Astrocyte of the spinal cord (primary cell): ENCODE data around the gene ZSCAN22.
"Not testable (repeated sequence)": the region's sequence is repeated elsewhere in the genome, so short reads cannot be mapped to it uniquely, and the experiment has no call there.

Experiments used
- DNase-seq: peaks from one replicate; pipeline ENCODE4 v3.0.0; 2011; ENCODE audit warnings: low read depth, low spot score
- H3K4me3 ChIP-seq: 2 replicates; pipeline ENCODE4 v1.5.1; 2011; ENCODE audit warnings: low read depth, mild to moderate bottlenecking, low read length, moderate library complexity
- in situ Hi-C: cut with HindIII; loops from 2 replicates; pipeline ENCODE4 v1.10.0; 2017; ENCODE audit warnings: low sequenced_read_pairs
- TF ChIP-seq, protein P1 (sequence below): IDR thresholded peaks from 2 replicates; pipeline ENCODE4 v1.5.1; 2012; ENCODE audit warnings: low read depth, mild to moderate bottlenecking, low read length, inconsistent platforms

Gene ZSCAN22

DNA sequence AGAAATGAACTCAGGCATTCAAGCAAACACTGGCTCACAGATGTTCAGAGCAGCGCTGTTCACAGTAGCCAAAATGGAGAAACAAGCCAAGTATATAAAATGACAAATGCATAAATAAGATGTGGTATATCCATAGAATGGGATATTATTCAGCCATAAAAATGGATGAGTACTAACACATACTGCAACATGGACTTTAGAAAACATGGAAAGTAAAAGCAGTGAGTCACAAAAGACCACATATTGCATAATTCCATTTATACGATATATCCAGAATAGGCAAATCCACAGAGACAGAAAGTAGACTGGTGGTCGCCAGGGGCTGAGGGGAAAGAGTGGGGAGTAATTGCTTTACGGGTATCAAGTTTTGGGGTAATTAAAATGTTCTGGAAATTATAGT lies 47.4 kb downstream of the ZSCAN22 start:
- no peak for DNase-seq
- no peak overlapping the region for H3K4me3 ChIP-seq
- TF ChIP-seq, protein P1, sequence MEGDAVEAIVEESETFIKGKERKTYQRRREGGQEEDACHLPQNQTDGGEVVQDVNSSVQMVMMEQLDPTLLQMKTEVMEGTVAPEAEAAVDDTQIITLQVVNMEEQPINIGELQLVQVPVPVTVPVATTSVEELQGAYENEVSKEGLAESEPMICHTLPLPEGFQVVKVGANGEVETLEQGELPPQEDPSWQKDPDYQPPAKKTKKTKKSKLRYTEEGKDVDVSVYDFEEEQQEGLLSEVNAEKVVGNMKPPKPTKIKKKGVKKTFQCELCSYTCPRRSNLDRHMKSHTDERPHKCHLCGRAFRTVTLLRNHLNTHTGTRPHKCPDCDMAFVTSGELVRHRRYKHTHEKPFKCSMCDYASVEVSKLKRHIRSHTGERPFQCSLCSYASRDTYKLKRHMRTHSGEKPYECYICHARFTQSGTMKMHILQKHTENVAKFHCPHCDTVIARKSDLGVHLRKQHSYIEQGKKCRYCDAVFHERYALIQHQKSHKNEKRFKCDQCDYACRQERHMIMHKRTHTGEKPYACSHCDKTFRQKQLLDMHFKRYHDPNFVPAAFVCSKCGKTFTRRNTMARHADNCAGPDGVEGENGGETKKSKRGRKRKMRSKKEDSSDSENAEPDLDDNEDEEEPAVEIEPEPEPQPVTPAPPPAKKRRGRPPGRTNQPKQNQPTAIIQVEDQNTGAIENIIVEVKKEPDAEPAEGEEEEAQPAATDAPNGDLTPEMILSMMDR = no peak
- in situ Hi-C loops = no loop called here

DNA sequence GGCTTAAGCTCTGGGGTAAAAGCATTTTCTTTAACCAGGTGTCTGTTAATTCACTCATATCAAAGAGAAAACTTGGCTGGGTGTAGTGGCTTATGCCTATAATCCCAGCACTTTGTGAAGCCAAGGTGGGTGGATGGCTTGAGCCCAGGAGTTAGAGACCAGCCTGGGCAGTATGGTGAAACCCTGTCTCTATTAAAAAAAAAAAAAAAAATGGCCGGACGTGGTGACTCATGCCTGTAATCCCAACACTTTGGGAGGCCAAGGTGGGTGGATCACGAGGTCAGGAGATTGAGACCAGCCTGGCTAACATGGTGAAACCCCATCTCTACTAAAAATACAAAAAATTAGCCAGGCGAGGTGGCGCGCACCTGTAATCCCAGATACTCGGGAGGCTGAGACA lies 49.9 kb downstream of the ZSCAN22 start:
- H3K4me3 ChIP-seq, DNase-seq, in situ Hi-C loops: not testable (repeated sequence)

DNA sequence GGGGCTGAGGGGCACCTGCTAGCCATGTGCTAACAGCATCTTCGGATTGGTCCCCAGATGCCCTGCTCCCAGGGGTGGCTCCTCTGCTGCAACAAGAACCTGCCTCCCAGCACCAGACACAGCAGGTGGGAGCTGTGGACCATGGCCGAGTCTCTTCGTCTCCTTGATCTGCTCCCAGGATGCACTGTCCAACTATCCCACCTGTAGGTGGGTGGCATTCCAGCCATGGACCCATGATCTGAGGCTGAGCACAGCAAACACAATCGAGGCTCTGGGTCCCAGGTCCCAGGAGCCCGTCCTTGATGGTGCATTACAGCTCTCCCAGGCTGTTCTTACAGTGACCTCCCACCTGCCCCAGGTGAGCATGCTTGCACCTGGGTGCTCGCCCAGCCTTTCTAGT lies 52.5 kb downstream of the ZSCAN22 start:
- H3K4me3 ChIP-seq = no peak overlapping the region
- no peak for DNase-seq
- TF ChIP-seq, protein P1 = no peak
- in situ Hi-C loops = no loop called here

DNA sequence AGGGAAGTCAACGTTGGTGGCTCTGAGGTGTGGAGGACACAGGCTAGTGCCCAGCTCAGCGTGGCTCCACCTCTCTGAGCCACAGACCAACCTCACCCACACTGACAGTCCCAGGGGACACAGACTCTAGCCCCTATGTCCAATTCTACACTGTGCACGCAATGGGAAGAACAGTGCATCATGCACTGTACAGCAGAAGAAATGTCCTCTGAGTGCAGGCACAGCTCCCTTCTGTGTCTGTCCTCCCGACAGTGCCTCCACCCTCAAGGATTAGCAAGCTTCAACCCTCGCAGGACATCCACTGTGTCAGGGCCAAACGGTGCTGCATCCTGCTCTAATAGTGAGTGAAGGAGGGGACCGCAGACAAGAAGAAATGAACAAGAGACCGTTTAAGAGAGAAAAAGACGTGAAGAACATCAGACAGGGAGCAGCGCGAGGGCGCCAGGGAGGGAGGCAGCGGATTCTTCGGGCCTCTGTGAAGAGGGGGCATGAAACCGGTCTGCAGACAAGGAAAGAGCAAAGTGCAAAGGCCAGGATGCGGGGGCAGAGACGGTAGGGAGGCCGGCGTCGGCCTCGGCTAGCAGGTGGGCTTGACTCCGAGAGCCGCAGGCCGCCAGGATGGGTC lies 53.4 kb downstream of the ZSCAN22 start:
- no peak for DNase-seq
- in situ Hi-C loops = no loop called here
- TF ChIP-seq, protein P1 = no peak
- peak overlapping the region; percentile 80 for H3K4me3 ChIP-seq

DNA sequence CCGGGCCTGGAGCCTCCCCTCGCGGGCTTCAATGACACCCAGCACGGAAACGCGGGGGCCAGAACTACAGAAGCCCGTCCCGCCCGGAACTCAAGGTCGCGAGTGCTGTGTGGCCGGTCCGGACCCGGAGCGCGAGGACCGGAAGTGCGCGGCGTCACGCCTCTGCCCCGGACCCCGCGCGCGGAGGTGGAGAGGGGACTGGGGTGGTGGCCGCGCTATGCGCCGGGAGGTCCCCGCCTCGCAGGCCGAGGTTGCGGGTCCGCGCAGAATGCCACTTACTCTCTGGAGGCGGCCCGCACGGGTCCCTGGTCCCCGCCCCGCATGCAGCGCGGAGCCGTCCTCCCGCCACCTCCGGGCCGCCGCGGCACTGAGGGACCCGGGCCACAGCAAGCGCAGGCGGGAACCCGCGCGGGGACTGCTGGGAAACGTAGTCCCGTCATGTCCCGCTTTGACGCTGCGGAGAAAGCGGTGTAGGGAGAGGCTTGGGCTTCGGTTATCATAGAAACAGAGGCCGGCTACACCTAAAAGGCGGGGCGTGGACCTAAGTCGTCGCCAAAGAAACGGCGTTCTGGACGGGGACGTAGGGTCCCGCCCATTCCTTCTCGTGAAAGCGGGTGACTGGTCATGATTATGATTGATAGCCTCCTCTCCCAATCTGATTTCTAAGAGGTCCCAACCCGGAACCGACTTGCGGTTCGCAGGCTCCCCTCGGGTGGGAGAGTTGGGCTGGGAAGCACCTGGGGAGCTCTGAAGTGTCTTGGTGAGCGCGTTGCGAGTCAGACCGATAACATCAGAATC lies 54.1 kb downstream of the ZSCAN22 start, which contains the start of gene ZNF837:
TSS of gene ZNF837 (minus strand) at position 369 of the 798 bp plus-strand sequence. CDS start 11,698 bp downstream, outside the sequence.
- peak; percentile 100 for DNase-seq
- H3K4me3 ChIP-seq = peak within 1 kb of the TSS; percentile 80
- in situ Hi-C loops = no loop called here
- TF ChIP-seq, protein P1 = no peak

DNA sequence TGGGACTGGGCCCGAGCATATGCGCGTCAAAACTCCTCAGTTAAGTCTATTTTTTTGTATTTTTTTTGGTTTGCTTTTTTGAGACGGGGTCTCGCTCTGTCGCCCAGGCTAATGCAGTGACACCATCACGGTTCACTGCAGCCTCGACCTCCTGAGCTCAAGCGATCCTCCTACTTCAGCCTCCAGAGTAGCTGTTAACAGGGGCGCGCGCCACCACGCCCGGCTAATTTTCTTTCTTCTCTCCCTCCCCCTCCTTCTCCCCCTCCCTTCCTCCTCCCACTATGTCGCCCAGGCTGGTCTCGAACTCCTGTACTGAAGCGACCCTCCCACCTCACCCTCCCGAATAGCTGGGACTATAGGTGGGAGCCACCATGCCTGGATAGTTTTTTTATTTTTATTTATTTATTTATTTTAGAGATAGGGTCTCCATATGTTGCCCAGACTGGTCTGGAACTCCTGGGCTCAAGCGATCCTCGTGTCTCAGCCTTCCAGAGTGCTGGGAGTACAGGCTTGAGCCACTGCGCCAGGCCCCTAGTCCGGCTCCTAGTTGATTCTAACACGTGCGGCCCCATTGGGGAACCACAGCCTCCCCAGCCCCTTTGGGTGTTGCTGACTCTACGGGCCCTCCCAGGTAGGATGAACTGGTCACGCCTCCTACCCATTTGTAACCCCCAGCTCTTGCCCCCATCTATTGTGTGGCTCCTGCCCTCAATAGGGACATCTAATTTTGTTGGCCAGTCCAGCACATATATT lies 54.8 kb downstream of the ZSCAN22 start:
- TF ChIP-seq, protein P1 = no peak
- peak overlapping the region; percentile 80 for H3K4me3 ChIP-seq
- in situ Hi-C loops = no loop called here
- DNase-seq = no peak
